ENCODE measurements around the gene RHOT2.
A peak's percentile ranks its signal among the peaks of the same experiment; 100 is the strongest.
"Not testable (repeated sequence)": the region's sequence is repeated elsewhere in the genome, so short reads cannot be mapped to it uniquely, and the experiment has no call there.

RHOT2 gene

GRCh38 chr16:682493-683395, 14.8 kb downstream of the RHOT2 start:
- no peak for DNase-seq

DNA sequence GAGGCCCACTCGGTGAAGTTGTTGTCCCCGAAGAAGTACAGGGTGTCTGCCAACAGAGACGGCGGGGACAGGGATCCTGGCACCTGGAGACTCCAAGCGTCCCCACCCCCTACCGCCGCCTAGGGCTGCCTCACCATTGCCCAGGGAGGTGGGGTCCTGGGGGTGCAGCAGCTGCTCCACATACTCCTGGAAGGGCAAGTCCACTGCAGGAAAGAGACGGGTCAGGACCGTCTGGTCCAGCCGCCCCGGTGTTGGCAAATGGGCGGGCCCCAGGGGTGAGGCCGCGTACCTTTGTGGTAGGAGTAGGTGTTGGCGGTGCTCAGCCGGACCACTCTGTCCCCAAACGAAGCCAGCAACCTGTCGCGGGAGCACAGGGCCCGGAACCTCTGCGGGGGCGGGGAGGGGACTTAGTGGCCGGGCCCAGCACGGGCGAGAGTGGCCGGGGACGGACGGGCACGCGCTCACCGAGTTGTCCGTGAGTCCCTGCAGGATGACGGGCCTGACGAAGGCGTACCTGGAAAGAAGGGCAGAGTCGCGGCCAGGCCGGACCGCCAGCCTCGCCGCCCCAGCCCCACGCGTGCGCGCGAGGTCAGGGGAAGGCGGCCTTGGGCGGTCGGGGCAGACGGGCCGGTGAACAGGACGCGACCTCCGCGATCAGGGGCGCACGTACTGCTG, 15.6 kb downstream of the RHOT2 start:
- no peak for DNase-seq

DNA sequence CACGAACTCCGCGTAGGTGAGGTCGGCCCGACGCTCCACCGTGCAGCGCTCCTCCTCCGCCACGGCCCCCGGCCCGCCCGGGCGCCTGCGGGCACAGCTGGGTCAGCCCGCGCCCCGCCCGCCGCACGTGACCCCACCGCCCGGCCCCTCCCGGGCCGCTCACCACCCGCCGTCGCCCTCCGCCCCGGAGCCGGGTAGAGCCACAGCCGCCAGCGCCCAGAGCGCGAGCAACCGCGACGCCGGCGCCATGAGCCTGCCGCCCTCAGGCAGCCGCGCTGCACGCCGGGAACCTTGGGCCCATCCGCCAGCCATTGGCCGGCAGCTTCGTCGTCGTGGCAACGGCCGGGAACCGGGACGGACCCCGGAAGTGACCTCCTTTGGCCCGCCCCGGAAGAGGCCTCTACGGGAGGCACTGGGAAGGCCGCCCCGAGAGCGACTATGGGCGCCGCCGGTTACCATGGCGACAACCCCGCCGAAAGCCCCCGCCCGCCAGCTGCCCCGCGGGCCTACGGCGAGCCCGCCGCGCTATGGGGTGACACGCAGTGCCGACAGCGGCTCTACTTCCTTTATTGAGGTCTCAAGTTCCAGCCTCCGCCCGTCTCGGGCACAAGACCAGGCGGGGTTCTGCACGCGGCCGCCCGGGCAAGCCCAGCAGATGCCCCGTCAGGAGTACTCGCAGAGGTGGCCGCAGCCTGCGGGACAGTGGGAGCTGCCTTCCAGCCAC, 16.3 kb downstream of the RHOT2 start, which contains the start of gene JMJD8:
TSS of gene JMJD8 (minus strand) at position 264 of the 724 bp plus-strand sequence. CDS start at position 249, 15 bp downstream.
- DNase-seq: peak; percentile 95

GRCh38 chr16:684961-685696, 17.2 kb downstream of the RHOT2 start:
- DNase-seq: peak; percentile 69

GRCh38 chr16:685967-686366, 18.0 kb downstream of the RHOT2 start:
- DNase-seq: peak; percentile 15

- no peak for DNase-seq
These were observed 18.7 kb downstream of the RHOT2 start for GRCh38 chr16:686459-687260.

GRCh38 chr16:687499-687898, 19.6 kb downstream of the RHOT2 start:
- DNase-seq: no peak

GRCh38 chr16:689175-689897, 21.4 kb downstream of the RHOT2 start:
- DNase-seq: no peak

GRCh38 chr16:691242-691641, 23.3 kb downstream of the RHOT2 start:
- DNase-seq: not testable (repeated sequence)

DNA sequence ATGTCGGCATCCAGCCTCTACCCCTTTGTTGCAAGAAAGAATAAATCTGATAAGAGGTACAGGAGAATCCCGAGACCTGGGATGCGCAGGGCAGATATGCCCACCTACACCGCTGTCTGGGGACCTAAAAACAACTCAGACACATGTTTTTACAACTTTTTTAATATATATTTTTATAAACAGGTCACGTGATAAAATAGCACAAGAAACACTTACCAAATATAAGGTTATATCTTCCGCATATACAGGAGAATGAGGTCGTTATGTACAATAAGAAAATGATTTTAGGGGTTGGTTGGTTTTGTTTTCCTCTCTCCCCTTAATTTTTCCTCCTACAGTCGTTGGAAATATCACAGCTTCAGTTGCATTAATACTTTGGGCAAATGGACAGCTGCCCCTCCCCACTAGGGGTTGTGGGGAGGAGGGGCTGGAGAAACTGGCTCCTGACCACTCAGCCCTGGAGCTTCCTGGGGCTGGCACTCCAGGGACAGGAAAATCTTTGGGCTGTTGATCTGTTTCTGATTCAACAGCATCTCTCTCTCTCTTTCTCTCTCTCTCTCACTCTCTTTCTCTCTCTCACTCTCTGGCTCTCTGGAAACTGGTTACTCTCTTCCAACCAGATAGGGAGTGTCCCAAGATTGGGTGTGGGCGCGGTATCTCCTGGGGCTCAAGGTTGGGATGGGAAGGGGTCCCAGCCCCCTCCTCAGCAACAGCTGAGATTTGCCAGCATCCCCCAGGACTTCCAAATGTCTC, 24.6 kb downstream of the RHOT2 start:
- DNase-seq: no peak

- DNase-seq: no peak
These were observed 25.4 kb downstream of the RHOT2 start for GRCh38 chr16:693364-693763.

DNA sequence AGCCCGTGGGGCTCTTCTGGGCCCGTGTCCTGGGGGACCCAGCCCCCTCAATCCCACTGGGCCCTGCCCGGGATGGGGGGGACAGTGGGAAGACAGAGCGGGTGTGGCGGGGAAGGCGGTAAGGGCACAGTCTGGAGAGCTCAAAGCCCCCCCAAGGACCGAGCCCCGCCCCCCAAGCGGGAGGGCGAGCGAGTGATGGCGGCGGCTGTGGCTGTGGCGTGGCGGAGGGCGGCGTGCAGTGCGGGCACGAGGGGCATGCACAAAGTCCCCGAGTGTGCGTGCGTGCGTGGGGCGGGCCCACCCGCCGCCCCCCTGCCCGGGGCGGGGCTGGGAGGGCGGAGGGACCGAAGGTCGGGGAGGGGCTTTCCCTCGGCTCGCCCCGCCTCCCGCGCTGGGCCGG, 25.8 kb downstream of the RHOT2 start:
- no peak for DNase-seq

DNA sequence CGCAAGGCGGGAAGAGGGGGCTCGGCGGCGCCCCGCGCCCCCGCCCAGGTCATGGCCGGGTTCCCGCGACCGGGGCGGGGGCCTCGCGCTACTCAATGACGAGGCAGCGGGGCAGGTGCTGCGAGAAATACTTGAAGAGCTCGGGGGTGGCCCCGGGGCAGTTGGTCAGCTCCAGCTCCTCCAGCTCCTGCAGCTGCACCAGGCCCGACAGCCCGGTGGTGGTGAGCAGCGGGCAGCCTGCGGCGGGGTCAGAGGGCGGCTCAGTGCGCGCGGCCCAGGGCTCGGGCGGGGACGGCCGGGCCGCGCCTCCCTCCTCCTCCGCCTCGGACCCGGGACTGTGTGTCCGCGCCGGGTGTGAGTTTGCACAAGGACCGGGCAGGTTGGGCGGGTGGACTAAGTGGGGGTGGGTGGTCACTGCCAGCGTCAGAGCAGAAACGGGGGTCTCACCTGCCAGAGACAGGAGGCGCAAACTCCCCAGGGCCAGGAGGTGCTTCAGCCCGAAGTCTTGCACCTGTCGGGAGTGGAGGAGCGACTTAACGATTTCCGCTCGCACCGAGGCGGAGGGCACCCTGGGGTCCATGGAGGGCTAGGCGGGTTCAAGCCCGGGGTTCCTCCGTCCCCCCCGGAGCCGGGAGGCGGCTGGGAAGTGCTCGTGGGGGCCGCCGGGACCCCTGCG, 26.4 kb downstream of the RHOT2 start:
- DNase-seq: no peak

DNA sequence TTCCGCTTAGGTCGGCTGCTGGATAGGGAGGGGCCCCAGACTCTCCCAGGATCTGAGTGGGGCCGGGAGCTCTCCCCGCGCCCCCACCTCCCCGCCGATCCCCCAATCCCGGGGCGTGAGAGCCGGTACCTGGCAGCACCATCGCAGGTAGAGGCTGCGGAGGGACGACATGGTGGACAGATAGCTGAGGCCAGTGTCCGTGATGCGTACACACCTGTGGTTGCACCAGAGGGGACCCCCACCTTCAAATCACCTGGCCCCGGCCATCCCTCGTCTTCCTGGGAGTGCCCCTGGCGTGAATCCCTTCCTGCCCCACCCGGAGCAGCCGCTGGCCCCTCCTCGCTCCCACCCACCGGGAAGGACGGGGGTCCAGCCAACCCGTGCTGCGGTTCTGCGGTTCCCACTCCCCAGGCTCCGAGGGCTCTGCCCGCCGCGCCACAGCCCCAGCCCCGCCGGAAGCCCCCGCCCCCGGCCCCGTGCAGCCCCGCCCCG, 27.0 kb downstream of the RHOT2 start:
- DNase-seq: no peak

DNA sequence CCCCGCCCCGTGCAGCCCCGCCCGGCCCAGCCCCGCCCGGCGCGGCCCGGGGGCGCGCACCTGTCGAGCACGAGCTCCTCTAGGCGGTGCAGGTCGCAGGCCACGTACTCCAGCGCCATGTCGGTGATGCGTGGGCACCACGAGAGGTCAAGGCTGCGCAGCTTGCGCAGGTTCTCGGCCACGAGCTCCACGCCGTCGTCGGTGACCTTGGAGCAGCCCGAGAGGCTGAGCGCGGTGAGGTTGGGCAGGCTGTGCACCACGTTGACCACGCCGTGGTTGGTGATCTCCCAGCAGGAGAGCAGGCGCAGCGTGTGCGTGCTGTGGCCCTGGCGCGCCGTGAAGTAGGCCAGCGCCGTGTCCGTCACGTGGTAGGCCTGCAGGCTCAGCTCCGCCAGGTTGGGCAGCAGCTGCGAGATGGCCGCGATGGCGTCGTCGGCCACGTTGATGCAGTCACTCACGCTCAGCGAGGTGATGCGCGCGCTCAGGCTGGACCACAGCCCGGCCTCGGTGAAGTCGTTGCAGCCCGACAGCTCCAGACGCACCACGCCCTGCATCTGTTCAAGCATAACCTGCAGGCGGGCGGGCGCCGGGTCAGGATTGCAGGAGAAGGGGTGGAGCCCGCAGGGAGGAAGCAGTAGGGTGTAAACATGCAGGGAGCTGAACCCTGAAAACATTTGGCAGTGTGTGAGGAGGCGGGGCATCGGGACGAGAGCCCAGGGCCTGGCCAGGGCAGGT, 27.6 kb downstream of the RHOT2 start:
- peak; percentile 92 for DNase-seq

DNA sequence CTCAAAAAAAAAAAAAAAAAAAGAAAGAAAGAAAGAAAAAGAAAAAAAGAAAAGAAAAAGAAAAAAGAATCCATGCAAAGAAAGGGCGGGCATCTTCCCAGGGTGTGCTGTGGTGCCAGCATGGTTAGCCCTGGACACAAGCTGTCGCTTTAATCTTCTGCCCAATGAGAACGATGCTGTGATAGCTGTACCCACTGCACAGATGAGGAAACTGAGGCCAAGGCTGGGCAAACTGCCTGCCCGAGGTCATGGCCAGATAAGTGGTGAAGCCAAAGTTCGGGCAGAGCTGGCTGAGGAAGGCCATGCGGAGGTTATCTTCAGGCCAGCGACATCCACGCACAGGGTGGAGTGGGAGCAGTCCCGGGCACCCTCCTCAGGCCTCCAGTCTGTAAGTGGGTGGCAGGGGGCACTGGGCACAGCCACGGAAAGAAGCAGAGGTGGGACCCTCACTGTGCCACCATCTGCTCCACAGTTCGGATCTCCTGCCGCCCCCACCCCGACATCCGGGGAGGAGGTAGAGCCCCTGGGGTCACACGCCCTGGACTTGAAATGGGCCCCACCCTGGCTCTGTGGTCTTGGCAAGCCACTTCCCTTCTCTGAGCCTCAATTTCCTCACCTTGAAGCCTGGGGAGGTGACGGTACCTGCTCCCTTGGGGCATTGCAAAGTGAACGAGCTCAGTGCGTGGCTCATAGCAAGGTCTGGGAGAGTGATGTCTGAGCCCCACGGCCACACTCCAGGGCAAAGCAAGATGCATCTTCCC, 31.2 kb downstream of the RHOT2 start:
- DNase-seq: no peak

GRCh38 chr16:700684-701584, 33.0 kb downstream of the RHOT2 start:
- no peak for DNase-seq

Measured in NCI-H2171 (cell line).